Activated CD4-positive, CD25-positive, alpha-beta regulatory T cell (primary cell): Measurements from ENCODE around the gene DOCK2.
"Not testable (repeated sequence)": the region's sequence is repeated elsewhere in the genome, so short reads cannot be mapped to it uniquely, and the experiment has no call there.

Source experiments
- DNase-seq, 4 experiments: peaks; one replicate each; lab custom pipeline; 2025; lab: John Stamatoyannopoulos, UW

Gene DOCK2

GRCh38 chr5:169789417-169789940, 152.4 kb downstream of the DOCK2 start:
- DNase-seq, result no peak

DNA sequence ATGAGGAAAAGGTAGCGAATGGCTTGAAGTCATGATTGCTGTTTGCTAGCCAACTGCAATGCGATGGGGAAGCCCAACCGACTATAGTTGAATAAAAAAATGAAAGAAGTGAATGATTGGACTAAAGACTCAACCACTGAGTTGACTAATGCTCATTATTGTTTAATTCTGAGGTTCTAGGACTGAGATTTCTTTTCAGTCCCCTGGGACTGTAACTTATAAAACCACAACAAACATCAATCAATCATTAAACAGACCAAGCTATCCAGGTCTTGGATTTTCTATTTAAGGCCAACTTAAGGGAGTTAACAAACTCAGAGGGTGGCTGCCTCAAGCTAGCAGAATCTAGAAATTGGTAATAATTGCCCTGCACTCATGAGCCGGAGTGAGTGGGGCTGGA, 154.2 kb downstream of the DOCK2 start:
- DNase-seq, result no peak

- no peak for DNase-seq
Measured at GRCh38 chr5:169795338-169795737, 158.3 kb downstream of the DOCK2 start.

- DNase-seq, result no peak
Measured at GRCh38 chr5:169796731-169797130, 159.7 kb downstream of the DOCK2 start.

DNA sequence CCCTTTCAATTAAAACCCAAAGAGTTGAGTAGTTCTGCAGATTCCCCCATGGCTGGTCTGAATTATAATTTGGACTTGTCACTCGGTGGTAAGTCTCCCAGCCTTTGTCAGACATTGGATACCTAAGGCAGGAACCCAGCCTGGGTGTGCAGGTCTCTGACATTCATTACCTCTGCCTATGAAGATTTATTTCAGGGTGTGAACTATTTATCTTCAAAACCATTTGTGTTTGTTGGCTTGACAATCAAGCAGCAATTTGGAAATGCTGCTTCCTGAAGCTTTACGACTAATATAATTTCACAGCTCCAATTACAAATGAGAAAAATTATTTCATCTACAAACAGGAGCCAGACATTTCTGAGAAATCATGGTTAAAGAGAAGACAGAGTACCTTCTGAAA, 160.5 kb downstream of the DOCK2 start:
- no peak for DNase-seq

DNA sequence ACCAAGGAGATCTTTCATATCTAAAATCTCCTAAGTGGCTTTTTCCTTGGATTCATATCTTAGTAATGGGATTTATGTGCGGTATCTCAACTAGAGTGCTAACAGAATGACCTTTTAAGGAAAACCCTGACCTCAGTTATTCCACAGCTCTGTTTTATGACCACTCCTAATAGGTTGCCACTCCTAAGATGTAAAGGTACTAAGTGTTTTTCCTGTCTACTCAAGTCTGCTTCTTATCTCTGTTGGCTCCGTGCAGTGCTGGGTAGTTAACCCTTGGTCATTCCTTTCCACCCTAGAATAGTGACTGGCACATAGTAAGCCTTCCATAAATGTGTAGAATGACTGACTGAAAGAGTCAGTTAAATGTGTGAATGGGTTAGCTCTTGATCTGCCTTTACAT, 161.4 kb downstream of the DOCK2 start:
- DNase-seq, result no peak

- DNase-seq, result no peak
Measured at GRCh38 chr5:169798906-169799660, 162.0 kb downstream of the DOCK2 start.

DNA sequence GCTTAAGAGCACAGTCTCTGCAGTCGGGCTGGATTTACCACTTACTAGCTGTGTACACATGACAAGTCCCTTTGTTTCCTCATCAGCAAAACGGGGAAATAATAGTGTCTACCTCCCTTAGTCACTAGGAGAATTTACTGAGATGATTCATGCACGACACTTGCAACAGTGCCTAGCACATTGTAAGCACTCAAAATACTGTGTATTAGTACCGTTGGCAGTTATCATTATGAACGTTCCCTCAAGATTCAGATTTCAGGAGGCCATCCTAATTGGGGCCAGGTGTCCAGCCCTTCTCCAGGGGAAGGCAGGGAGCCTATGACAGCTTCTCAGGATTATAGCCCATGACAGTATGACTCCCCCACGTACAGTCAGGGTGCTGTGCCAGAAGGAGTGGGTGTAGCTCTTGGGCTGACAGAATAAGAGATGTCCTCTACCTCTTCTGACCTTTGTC, 164.3 kb downstream of the DOCK2 start:
- DNase-seq, result no peak

GRCh38 chr5:169801781-169802180, 164.7 kb downstream of the DOCK2 start:
- no peak for DNase-seq

DNA sequence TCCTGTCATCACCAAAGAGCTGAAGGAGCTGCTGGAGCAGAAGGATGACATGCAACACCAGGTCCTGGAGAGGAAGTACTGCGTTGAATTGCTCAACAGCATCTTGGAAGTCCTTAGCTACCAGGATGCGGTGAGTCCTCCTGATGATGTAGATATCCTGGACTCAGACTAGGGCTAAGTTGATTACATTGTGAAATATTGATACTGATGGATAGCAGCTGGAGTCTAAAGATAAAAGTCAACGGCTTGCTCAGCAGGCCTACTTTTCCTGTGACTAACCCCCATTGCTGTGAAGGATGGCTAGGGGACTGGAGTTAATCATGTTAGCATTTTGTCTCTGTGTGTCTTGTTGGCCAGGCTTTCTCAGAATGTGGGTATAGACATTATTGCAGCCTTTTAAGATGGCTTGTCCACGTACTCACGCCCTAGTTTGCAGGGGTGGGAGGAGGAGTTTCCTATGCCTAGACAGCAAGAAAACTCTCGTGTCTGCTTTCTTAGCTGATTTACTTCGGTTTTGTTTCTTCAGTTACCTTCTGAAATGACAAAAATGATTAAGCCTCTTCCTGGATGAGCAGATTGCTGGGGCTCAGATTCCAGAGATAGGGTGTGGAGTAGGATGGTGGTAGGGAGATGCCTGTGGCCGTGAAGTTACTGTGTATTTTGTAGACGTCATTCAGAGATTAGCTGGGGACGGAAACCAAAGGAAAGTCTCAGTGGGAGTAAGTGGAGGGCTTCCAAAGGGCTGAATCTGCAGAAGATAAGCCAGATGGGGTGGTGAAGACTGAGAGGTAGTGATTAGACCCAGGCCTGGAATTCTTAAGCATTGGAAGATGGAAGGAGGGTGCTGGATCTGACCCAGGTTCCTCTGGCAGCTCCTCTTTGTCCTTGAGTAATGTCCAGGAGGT, 166.3 kb downstream of the DOCK2 start:
- no peak for DNase-seq

GRCh38 chr5:169804861-169805260, 167.8 kb downstream of the DOCK2 start:
- no peak for DNase-seq

GRCh38 chr5:169805527-169805934, 168.5 kb downstream of the DOCK2 start:
- no peak for DNase-seq

DNA sequence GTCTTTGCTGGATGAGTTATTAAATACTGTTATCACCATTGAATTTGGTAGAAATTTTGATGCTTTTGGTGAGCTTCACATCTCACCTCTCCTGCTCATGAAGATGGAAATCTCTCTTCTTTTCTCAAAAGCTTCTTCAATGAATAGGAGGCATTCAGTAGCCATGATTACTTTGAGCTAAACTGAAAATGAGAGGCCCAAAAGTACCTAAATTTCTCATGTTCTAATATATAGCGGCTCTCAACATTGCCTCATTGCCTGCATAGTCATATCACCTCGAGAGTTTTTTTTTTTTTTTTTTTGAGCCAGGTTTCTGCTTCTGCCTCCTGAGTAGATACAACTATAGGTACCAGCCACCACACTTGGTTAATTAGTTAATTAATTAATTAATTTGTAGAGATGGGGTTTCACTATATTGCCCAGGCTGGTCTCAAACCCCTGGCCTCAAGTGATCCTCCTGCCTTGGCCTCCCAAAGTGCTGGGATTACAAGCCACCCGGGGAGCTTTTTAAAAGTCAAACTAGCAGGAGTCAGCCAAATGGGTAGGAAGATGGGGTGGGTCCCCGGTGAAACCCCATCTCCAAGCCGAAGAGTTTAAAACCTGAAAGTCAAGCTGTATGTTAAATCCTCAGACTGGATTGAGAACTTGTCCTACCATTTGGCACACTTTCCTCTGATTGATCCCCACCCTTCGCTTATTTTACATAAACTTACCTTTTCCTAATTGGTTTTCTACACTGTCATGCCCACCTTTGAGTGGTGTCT, 169.0 kb downstream of the DOCK2 start:
- no peak for DNase-seq

- DNase-seq, result no peak
Measured at GRCh38 chr5:169808118-169808581, 171.1 kb downstream of the DOCK2 start.

DNA sequence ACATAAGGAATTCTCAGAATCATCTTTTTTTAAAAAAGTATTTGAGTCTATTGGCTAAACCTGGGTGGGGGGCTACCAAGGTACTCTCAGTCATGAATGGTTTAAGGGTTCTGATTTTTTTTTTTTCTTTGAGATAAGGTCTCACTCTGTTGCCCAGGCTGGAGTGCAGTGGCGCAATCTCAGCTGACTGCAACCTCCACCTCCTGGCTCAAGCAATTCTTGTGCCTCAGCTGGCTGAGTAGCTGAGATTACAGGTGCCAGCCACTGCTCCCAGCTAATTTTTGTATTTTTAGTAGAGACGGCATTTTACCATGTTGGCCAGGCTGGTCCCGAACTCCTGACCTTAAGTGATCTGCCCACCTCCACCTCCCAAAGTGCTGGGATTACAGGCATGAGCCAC, 171.8 kb downstream of the DOCK2 start:
- DNase-seq, result not testable (repeated sequence)

DNA sequence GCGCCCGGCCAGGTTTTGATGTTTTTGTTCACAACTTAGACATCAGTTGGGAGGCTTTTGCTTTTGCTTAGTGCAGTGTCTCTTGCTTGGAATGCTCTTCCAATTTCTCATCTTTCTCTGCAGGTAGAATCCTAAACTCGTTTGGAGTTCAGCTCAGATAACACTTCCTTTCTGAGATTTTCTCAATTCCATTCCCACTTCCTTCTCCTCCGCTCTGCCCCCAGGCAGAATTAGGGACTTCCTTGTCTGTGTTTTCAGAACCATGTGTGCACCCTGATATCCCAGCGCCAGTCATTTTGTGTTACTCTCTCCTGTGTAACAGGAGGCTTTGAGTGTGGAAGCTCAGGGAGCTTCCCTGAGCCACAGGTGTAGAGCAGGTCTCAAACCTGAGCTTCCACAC, 172.2 kb downstream of the DOCK2 start:
- no peak for DNase-seq

- no peak for DNase-seq
Measured at GRCh38 chr5:169810524-169810923, 173.4 kb downstream of the DOCK2 start.

- DNase-seq, result no peak
Measured at GRCh38 chr5:169811023-169811422, 173.9 kb downstream of the DOCK2 start.

DNA sequence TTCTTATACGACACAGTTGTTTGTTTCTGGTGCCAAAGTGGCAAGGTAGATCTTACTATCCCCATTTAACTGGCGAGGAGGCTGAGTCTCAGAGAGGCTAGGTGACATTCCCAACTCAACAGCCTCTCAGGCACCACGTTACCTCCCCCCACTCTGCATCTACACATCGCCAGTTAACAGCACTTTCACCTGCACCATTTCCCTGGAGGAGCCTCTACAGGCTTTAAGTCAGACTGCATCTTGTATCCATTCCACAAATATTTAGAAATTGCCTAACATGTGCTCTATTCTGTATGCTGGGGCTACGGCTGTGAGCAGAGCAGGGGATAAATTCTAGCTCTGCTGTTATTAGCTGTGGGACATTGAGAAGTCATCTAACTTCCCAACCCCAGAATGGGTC, 174.6 kb downstream of the DOCK2 start:
- no peak for DNase-seq

GRCh38 chr5:169812786-169813185, 175.7 kb downstream of the DOCK2 start:
- DNase-seq, result no peak

DNA sequence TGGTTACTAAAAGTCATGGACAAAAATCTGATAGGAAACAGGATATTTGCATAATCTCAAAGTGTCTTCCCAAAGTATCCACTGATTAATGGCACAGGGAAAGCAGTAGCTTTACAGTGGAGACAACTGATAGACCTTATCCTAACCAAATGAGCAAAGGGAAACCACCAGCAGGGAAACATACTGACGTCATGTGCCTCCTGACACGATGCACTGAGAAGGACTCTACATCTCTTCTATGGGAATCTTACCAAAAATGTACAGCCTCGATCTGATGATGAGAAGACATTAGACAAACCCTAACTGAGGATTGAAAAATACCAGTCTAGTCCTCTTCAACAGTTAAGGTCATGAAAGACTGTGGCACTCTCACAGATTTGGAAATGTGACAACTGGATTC, 177.0 kb downstream of the DOCK2 start:
- DNase-seq, result no peak

- no peak for DNase-seq
Measured at GRCh38 chr5:169814522-169814921, 177.4 kb downstream of the DOCK2 start.
